D341Med (cell line): ENCODE data around the gene TMEM54.

Source experiments
- DNase-seq: peaks from one replicate; pipeline ENCODE4 v3.0.0; 2012; ENCODE audit warnings: low spot score

The TMEM54 gene

DNA sequence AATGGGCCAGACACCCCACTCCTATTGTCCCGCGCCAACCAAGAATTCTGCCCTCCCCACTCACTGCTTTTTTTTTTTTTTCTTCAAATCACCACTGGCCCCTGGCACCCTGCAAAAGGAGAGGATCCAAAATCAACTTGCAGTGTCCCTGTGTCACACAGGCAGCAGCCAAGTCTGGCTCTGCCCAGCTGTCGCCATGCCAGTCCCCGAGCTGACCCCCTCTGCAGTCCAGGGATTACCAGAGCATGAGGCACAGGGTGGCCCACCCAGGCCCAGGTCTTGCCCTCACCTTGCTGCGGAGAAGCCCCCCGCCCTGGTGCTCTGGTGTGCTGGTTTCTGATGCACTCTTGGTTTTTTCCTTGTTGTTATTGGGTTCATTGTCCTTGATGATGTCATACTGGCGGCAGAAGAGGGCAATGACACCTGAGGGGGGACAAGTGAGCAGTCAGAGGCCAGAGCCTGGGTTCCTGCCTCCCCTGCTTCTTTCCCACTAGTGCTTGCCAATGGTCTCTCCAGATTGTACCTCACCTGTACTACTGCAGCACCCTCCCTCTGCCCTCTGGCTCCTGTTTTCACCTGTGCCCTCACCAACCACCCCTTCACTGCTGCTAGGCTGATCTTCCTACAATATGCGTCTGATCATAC is 36.7 kb downstream of the TMEM54 start:
- no peak for DNase-seq

DNA sequence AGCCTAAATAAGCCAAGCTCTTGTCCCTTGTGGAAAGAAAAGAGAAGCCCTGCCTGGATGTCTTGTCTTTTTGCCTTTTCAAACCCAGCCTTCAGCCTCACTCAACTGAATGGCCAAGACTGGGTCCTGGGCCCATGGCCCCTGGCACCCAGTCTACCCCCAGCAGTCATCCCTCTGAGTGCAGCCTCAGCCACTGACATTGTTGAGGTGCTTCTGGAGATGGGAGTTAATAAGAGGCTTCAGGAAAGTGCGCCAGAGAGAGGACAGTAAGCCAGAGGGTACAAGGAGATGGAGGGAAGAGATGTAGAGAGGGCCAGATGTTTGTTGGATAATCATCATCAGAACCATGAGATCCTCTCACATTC is 37.3 kb downstream of the TMEM54 start:
- no peak for DNase-seq

DNA sequence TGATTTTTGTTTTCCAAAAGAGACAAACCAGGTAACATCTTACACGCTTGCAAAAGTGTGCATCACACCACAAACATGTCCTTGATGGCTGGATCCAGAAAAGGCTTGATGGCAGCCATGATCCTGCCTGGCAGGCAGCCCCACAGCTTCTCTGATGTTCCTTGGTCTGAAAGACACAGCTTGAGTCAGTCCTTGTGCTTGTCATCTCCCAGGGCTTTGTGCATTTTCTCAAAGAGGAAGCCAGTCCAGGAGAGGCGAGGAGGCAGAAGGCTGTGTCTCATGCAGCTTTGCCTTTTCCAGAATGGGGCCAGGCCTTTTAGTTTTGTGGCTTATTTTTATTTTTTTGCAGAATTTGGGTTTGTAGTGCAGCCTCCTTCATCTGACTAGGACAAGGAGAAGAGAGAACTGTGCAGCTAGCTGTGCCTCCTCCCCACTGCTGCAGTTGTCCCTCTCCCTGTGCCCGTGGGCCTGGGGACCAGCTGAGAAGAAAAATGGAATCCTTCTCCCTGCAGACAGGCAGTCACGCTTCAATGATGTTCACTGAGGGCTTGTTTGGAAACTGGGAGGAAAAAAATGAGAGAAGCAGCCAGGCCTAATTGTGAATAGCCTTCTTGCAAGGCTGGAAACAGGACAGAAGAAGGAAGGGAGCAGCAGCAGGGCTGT is 37.8 kb downstream of the TMEM54 start:
- no peak for DNase-seq

DNA sequence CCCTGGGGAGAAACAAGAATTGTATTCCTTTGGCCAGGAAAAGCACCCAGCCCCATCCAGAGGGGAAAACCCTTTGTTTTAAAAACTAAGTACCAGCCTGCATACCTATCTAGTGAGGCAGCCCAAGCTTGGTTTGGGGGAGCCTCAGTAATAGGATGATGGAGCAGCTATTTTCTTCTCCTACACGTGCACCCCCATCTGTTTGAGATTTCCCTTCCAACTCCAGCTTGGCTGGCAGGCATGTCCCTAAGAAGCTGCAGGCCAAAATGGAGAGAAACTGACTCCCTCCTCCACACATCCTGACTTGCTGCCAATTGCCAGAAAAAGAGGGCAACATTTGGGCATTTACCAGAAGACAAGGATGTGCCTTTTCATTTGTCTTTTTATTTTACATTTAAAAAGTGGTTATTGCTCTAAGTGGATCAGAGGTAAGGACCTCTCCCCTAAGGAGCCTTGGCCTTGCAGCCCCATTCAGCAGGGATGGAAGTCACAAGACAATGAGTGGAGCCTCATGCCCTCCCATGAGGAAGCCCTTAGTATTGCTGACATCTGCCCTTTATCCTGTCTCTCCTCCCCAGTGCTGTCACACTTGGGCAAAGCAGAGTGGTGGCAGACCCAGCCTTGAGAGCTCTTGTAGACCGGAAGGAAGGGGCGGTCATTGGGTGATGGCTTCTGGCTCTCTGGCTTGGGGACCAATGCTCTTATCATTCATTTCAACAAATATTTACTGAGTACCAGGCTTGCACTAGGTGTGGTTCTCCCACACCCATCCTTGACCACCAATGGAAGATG is 39.1 kb downstream of the TMEM54 start:
- no peak for DNase-seq

DNA sequence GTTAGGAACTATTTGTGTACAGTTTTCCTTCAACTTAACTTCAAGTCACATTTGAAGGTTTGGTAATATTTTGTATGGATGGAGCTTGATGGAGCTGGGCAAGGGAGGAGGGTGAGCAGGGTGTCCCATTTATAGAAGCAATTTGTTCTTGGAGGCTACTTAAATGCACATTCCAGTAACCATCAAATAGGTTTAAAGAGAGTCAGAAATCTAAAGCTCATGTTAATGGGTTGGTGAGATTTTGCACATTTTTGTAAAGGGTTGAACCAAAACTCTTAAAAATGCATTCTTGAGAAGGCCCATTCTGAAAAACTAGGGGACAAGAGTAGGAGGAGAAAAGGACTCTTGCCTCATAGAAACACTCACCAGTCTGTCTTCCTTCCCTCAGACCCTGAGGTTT is 40.6 kb downstream of the TMEM54 start:
- DNase-seq: no peak

DNA sequence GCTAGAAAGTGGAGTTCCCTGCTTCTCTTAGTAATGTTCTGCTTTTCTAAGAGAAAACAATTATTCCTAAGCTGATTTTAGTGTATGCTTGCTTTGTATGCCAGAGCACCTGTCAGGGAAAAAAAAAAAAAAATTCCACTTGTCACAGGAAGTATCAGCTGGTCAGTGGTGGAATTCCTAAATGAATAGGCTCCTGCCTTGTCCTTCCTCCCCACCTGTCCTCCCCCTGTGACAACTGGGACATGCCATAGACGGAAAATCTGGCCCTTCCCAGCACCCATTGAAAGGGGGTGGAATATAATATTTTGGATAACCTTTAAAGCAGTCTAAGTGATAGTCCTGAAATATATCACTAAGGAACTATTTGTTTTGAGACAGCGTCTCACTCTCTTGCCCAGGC is 41.3 kb downstream of the TMEM54 start:
- no peak for DNase-seq

DNA sequence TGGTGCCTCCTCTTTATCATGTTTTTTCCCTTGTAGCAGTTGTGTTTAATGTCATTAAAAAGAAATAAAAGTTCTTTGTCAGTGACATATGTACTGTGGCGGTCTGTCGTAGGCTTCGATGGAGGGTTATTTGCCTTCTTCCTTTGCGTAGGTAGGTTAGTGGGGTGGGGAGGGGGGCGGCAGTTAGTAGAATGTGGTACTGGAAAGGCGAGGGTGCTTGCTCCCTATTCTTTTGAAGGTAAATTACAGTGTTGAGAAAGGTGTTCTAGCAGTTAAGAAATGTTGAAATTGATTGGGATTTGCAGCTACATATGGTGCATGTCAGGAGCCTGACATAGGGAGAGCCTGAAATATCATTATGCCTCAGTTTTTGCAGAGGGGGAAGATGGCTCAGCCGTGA is 42.4 kb downstream of the TMEM54 start:
- DNase-seq: no peak

DNA sequence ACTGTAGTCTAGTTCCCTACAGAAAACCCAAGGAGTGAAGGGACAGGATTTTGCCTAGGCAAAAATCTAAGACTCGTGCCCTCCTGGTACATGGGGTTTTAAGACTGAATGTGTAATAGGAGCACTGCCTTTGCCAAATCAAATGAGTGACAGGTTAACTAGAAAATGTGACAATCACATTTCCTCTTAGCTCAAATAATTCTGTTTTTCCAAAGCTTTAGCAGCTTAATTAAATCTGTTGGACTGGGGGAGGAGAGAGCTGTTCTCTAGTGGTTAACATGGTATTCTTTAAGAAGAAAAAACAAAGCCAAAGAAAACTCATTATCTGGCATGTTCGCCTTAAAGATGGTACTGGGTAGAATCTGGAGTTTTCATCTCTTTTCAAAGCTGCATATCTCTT is 43.1 kb downstream of the TMEM54 start:
- DNase-seq: no peak

DNA sequence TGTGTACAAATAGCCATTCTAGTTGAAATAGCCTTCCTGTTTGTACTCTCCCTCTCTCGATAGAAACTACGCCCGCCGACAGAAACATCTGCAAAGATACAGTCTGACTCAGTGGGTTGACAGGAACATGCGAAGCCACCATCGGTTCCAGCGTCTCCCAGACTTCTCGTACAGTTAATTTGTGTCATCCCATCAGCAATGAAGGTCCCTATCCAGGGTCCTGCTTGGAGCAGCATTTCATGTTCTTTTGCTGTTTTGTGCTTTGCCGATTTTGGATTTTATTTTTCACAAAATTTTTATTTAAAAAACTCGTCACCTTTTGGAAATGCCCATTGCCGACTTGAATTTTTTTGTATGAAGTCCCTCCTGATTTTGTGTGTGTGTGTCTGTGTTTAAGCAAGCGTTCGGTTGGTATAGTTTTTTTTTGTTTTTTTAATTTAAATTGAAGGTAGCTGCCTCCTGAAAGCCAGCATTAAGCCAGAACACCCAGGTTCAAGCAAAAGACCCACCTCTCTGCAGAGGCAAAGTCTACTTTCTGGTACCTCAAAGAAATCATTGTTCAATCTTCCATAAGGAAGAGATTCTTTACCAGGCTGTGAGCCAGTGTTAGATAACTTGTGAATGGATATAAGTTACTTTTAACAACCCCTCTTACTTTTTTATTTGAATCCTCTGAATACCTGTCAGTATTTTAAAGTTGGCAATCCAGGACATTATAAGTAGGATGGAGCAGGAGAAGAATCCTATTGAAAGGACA is 45.1 kb downstream of the TMEM54 start:
- DNase-seq: no peak

DNA sequence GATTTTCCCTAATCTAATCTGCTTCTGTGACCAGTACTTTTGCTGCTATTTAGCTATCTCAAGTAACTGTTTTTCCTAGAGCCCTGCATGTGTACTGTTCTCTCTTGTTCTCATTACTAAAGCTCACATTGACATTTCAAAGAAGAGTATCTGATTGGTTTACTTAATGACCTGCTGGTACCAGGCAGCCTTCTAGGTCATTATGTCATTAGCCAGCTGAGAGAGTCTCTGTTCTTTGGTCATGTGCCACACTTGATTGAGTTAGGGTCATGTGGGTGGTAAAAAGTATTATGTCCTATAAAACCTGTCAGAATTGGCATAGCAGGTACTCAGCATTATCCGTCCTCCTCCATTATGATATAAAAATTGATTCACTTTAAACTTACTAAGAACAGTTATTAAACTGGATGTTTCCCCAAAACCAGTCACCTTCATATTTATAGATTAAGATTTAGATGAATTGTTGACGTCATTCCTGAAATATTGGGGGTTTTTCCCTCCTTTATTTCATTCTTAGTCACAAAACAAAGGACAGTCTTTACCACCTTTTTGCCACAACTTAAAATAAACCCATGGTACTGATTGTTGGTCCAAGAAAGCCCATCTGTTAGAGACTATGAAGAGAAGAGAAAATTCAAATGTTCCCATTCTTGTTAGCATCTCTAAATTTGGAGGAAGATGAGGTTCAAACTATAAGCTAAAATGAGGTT is 52.7 kb downstream of the TMEM54 start:
- no peak for DNase-seq
